Activated CD8-positive, alpha-beta T cell treated with anti-CD3 and anti-CD28 coated beads for 36 hours (primary cell): Measurements from ENCODE around the gene ALPI. TPM values are rescaled to one million over a fixed set of nuclear protein-coding genes. Genes with fewer than 3 reads are reported as not detected.
"Not testable (repeated sequence)": the region's sequence is repeated elsewhere in the genome, so short reads cannot be mapped to it uniquely, and the experiment has no call there.

ENCODE experiments used
- ATAC-seq: fragments of 200-7000 bp; cut with Tn5 transposase; one replicate; pipeline ENCODE4 v1.10.0; 2021; ENCODE audit warnings: mild to moderate bottlenecking, moderate library complexity
- CTCF ChIA-PET: fragments of 350-600 bp; sonication (Branson Sonifier 250); formaldehyde crosslinking; loops from one replicate; lab custom pipeline; 2021; ENCODE audit warnings: antibody characterized with exemption; lab: Charles Lee
- POLR2A ChIA-PET: fragments of 350-600 bp; sonication (Branson Sonifier 250); formaldehyde crosslinking; loops from one replicate; lab custom pipeline; 2021; ENCODE audit warnings: antibody characterized with exemption; lab: Charles Lee
- DNase-seq: peaks from one replicate; pipeline ENCODE4 v3.0.0-alpha.2; 2020
- H3K27ac Mint-ChIP-seq: one replicate; pipeline ENCODE4 v1.8.0; 2021; ENCODE audit warnings: mild to moderate bottlenecking, mixed read lengths
- H3K27me3 Mint-ChIP-seq: one replicate; pipeline ENCODE4 v1.8.0; 2021; ENCODE audit warnings: mixed read lengths
- H3K36me3 Mint-ChIP-seq: one replicate; pipeline ENCODE4 v1.8.0; 2021; ENCODE audit warnings: low read depth, mixed read lengths
- H3K4me1 Mint-ChIP-seq: one replicate; pipeline ENCODE4 v1.8.0; 2021; ENCODE audit warnings: low read depth, mixed read lengths
- H3K4me3 Mint-ChIP-seq: one replicate; pipeline ENCODE4 v1.8.0; 2021; ENCODE audit warnings: mild to moderate bottlenecking, moderate library complexity, mixed read lengths
- H3K9me3 Mint-ChIP-seq: one replicate; pipeline ENCODE4 v1.8.0; 2021; ENCODE audit warnings: mixed read lengths
- intact Hi-C: fragments of 100-400 bp; cut with micrococcal nuclease; formaldehyde crosslinking; loops from one replicate; pipeline ENCODE4 v1.10.0; 2022
- total RNA-seq, 2 experiments: library from RNA; stranded (reverse); gene quantifications; one replicate each; pipeline ENCODE4 v1.2.3, GENCODE V29; 2021
- TF ChIP-seq, protein P1 (sequence below): fragments of 200-600 bp; IDR thresholded peaks from one replicate; pipeline ENCODE4 v1.8.0; 2022; ENCODE audit warnings: antibody characterized with exemption, mild to moderate bottlenecking

Gene ALPI
- total RNA-seq, 2 experiments from 2014 or later: not detected

DNA sequence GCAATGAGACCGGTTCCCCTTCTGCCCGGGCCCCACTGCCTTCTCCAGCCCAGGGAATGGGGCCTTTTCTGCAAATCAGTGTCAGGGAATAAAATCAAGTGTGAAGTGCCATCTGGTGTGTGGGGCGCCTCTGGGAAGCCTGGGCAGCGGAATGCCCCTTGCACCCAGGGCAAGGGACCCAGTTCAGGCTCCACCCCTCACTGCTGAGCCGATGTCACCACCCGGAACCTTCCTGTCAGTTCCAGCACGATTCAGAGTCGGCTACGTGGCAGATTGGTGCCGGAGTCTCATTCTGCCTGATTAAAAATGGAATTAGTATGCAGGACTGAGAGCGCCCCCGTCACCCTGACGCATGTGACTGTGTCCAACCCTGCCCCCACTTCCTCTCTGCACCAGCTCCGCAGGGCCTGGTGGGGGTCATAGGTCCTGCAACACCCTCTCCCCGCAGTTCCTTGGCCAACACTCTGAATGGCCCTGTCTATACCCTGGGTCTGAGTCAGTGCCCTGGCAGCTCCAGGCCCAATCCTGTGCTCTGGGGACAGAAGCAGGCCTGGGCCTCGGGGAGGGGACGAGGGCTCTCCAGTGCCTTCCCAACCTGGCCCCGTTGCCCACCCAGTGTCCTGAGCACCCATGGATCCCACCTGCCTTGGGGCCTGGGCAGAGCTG lies 8.2 kb upstream of the ALPI start:
- H3K27me3 Mint-ChIP-seq: no peaks in the 10 kb centered on the region
- H3K36me3 Mint-ChIP-seq: no peaks in the 10 kb centered on the region
- intact Hi-C loops: loop anchor here (5.0 kb wide), 2 partner anchors 75 to 110 kb away; partner anchors contain the start of gene PRSS56
- H3K4me3 Mint-ChIP-seq: no peak overlapping the region
- ATAC-seq (no peak), DNase-seq (no peak)
- CTCF ChIA-PET: interaction anchor here (0.9 to 3.0 kb wide), 15 partner anchors 14 to 549 kb away, joined by 3 to 18 read pairs (median 3); partner anchors contain the start of gene PRSS56
- POLR2A ChIA-PET: interaction anchor here (0.6 kb wide), 1 partner anchor 835 kb away, joined by 3 read pairs; no protein-coding TSS in a partner anchor
- no peak overlapping the region for H3K27ac Mint-ChIP-seq
- TF ChIP-seq, protein P1, sequence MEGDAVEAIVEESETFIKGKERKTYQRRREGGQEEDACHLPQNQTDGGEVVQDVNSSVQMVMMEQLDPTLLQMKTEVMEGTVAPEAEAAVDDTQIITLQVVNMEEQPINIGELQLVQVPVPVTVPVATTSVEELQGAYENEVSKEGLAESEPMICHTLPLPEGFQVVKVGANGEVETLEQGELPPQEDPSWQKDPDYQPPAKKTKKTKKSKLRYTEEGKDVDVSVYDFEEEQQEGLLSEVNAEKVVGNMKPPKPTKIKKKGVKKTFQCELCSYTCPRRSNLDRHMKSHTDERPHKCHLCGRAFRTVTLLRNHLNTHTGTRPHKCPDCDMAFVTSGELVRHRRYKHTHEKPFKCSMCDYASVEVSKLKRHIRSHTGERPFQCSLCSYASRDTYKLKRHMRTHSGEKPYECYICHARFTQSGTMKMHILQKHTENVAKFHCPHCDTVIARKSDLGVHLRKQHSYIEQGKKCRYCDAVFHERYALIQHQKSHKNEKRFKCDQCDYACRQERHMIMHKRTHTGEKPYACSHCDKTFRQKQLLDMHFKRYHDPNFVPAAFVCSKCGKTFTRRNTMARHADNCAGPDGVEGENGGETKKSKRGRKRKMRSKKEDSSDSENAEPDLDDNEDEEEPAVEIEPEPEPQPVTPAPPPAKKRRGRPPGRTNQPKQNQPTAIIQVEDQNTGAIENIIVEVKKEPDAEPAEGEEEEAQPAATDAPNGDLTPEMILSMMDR: no peak
- H3K9me3 Mint-ChIP-seq: no peaks in the 10 kb centered on the region
- H3K4me1 Mint-ChIP-seq: peaks cover 20% of the 10 kb centered on the region

DNA sequence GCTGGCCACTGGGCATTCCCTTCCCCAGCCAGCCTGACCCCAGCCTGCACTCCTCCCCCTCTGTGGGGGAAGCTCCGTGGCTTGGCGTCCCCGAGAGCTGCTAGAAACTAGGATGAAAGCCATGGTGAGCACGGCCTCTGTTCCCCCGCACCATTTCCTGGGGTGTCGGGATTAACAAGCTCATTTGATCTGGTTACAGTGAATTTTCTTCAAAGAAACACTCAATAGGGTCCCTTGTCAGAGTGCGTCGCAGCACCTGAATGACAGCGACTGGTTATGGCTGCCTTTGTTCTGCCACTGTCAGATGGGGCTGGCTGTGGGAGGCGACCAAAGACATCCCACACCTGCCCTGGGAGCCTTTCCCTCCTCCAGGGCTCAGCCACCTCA lies 7.7 kb upstream of the ALPI start:
- peak; percentile 14 for DNase-seq
- Mint-ChIP-seq H3K4me1 (peaks cover 20% of the 10 kb centered on the region), H3K27ac (no peak overlapping the region), H3K36me3 (no peaks in the 10 kb centered on the region), H3K9me3 (no peaks in the 10 kb centered on the region), H3K4me3 (no peak overlapping the region), H3K27me3 (no peaks in the 10 kb centered on the region)
- TF ChIP-seq, protein P1: no peak
- CTCF ChIA-PET: interaction anchor here (3.0 kb wide), 1 partner anchor 76 kb away, joined by 14 read pairs; no protein-coding TSS in a partner anchor
- POLR2A ChIA-PET: interaction anchor here (0.6 kb wide), 1 partner anchor 835 kb away, joined by 3 read pairs; no protein-coding TSS in a partner anchor
- intact Hi-C loops: loop anchor here (5.0 kb wide), 2 partner anchors 74 to 111 kb away; partner anchors contain the start of gene PRSS56
- no peak for ATAC-seq

DNA sequence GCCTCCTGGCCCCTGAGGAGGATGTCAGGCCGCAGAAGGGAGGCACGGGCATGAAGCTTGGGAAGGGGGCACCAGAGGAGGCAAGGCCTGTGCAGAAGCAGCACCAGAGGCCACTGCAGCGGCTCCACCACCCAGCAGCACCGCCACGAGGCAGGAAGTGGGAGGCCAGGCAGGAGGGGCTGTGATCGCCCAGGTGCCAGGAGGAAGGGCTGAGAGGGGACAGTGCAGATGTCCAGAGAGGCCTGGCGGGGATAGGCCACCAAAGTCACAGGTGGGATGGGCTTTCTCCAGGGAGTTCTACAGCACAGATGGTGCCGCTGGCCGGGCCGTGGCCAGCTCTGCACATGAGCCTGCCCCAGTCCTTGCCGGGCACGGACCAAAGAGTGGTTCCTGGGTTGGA lies 6.0 kb upstream of the ALPI start:
- ATAC-seq (peak; percentile 30), DNase-seq (peak; percentile 27)
- H3K4me1 Mint-ChIP-seq: peaks cover 20% of the 10 kb centered on the region
- intact Hi-C loops: loop anchor here (5.0 kb wide), 2 partner anchors 72 to 113 kb away; partner anchors contain the start of gene PRSS56
- no peak overlapping the region for H3K27ac Mint-ChIP-seq
- H3K4me3 Mint-ChIP-seq: no peak overlapping the region
- TF ChIP-seq, protein P1: no peak
- POLR2A ChIA-PET: no interaction called here
- CTCF ChIA-PET: interaction anchor here (1.1 to 1.6 kb wide), 2 partner anchors 72 to 74 kb away, joined by 3 to 6 read pairs; no protein-coding TSS in a partner anchor
- H3K36me3 Mint-ChIP-seq: no peaks in the 10 kb centered on the region
- no peaks in the 10 kb centered on the region for H3K9me3 Mint-ChIP-seq
- H3K27me3 Mint-ChIP-seq: no peaks in the 10 kb centered on the region

DNA sequence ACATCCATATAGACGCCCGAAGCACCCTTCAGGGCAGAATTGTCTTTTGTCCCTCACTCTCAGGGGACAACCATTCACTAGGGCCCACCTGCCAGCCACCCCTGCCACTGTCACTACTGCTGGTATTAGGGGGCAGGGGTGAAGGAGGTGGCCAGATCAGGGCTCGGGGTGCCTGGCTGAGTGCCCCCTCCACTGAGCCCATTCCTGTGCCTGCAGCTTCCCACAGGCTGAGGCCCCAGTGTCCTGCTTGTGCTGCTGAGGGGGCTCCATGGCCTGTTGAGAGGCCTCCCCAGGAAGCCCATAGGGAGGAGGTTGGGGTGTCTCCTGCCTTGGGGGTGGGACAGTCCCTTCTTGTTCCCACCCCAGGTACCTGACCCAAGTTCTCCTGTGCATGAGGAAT lies 4.3 kb upstream of the ALPI start:
- H3K27me3 Mint-ChIP-seq, H3K36me3 Mint-ChIP-seq, H3K4me3 Mint-ChIP-seq, H3K9me3 Mint-ChIP-seq, POLR2A ChIA-PET, DNase-seq, H3K27ac Mint-ChIP-seq, CTCF ChIA-PET, intact Hi-C loops, ATAC-seq: not testable (repeated sequence)
- H3K4me1 Mint-ChIP-seq: peaks cover 20% of the 10 kb centered on the region

DNA sequence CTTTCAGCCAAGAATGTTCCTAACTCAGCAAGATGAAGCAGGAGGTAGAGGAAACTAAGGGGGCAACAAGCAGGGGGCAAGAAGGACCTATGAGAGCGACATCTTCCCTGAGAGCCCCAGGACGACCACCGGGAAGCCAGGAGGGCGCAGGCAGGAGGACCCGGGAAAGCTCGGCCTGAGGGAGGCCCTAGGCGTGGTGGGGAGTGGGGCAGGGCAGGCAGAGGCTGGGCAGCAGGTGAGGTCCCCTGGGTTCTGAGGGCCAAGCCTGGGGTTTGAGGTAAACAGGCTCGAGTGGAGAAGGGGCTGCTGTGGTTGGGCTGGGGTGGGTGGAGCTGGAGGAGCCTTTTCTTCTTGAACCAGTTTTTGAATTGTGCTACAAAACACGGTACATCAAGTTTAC lies 1.3 kb upstream of the ALPI start:
- TF ChIP-seq, protein P1: no peak
- ATAC-seq (no peak), DNase-seq (no peak)
- Mint-ChIP-seq H3K27ac (no peak overlapping the region), H3K9me3 (no peaks in the 10 kb centered on the region), H3K4me3 (no peak overlapping the region), H3K36me3 (no peaks in the 10 kb centered on the region), H3K4me1 (peaks cover 8% of the 10 kb centered on the region), H3K27me3 (peaks cover 11% of the 10 kb centered on the region)
- intact Hi-C loops: no loop called here
- ChIA-PET CTCF (no interaction called here), POLR2A (no interaction called here)
